Bronchial epithelial cell (primary cell): Measurements from ENCODE around the gene IRF9. TPM values are rescaled to one million over a fixed set of nuclear protein-coding genes. Genes with fewer than 3 reads are reported as not detected.

Source experiments
- total RNA-seq: library from RNA; depleted of rRNA; stranded (reverse); fragments of >200 nt; gene quantifications from 2 replicates; pipeline ENCODE4 v1.2.1, GENCODE V29; 2014

Gene IRF9
- total RNA-seq, 1 donor from 2014 or later: 19.2 TPM

Other genes with a start within 250 kb of the IRF9 start
- gene DHRS4, start 207.5 kb upstream of the IRF9 start, total RNA-seq: 24.7 and 64.1 TPM in 2 replicates
- gene DHRS4L2, start 172.3 kb upstream of the IRF9 start, total RNA-seq: 5.5 and 30.5 TPM in 2 replicates
- 0.13 TPM in 1 of 2 replicates, not detected in the other for gene CARMIL3, start 109.3 kb upstream of the IRF9 start, total RNA-seq
- not detected in 2 replicates for gene CPNE6, start 89.7 kb upstream of the IRF9 start, total RNA-seq
- 84.8 and 223 TPM in 2 replicates for gene PCK2, start 67.0 kb upstream of the IRF9 start, total RNA-seq
- 70.5 and 83.5 TPM in 2 replicates for gene DCAF11, start 46.5 kb upstream of the IRF9 start, total RNA-seq
- 0.64 and 0.79 TPM in 2 replicates for gene NRL, start 46.3 kb upstream of the IRF9 start, total RNA-seq
- gene FITM1, start 30.6 kb upstream of the IRF9 start, total RNA-seq: 0.51 TPM in 1 of 2 replicates, not detected in the other
- gene PSME1, start 25.1 kb upstream of the IRF9 start, total RNA-seq: 65.0 and 71.8 TPM in 2 replicates
- gene EMC9, start 19.7 kb upstream of the IRF9 start, total RNA-seq: 12.6 and 17.8 TPM in 2 replicates
- 26.9 and 37.5 TPM in 2 replicates for gene PSME2, start 14.7 kb upstream of the IRF9 start, total RNA-seq
- gene RNF31, start 13.8 kb upstream of the IRF9 start, total RNA-seq: 23.3 and 25.8 TPM in 2 replicates
- 0.26 and 1.1 TPM in 2 replicates for gene REC8, start 10.8 kb downstream of the IRF9 start, total RNA-seq
- gene IPO4, start 27.6 kb downstream of the IRF9 start, total RNA-seq: 27.0 and 41.9 TPM in 2 replicates
- gene TM9SF1, start 34.2 kb downstream of the IRF9 start, total RNA-seq: 42.8 and 67.9 TPM in 2 replicates
- 0.26 TPM in 1 of 2 replicates, not detected in the other for gene TSSK4, start 44.4 kb downstream of the IRF9 start, total RNA-seq
- 48.8 and 69.8 TPM in 2 replicates for gene CHMP4A, start 52.2 kb downstream of the IRF9 start, total RNA-seq
- gene MDP1, start 54.8 kb downstream of the IRF9 start, total RNA-seq: 13.4 and 21.1 TPM in 2 replicates
- 131 and 330 TPM in 2 replicates for gene NEDD8, start 71.1 kb downstream of the IRF9 start, total RNA-seq
- gene GMPR2, start 71.7 kb downstream of the IRF9 start, total RNA-seq: 80.6 and 98.7 TPM in 2 replicates
- 48.7 and 91.9 TPM in 2 replicates for gene TINF2, start 81.4 kb downstream of the IRF9 start, total RNA-seq
- 88.7 and 382 TPM in 2 replicates for gene TGM1, start 101.9 kb downstream of the IRF9 start, total RNA-seq
- 32.6 and 58.9 TPM in 2 replicates for gene RABGGTA, start 110.3 kb downstream of the IRF9 start, total RNA-seq
- gene DHRS1, start 138.5 kb downstream of the IRF9 start, total RNA-seq: 16.6 and 39.6 TPM in 2 replicates
- gene NOP9, start 138.6 kb downstream of the IRF9 start, total RNA-seq: 23.2 and 26.1 TPM in 2 replicates
- gene CIDEB, start 146.7 kb downstream of the IRF9 start, total RNA-seq: 1.2 and 3.9 TPM in 2 replicates
- gene LTB4R2, start 148.9 kb downstream of the IRF9 start, total RNA-seq: 10.5 and 17.4 TPM in 2 replicates
- gene LTB4R, start 150.2 kb downstream of the IRF9 start, total RNA-seq: 3.7 and 9.6 TPM in 2 replicates
- 0.53 and 0.77 TPM in 2 replicates for gene ADCY4, start 173.8 kb downstream of the IRF9 start, total RNA-seq
- 2.4 and 4.7 TPM in 2 replicates for gene RIPK3, start 178.7 kb downstream of the IRF9 start, total RNA-seq
- gene NFATC4, start 206.9 kb downstream of the IRF9 start, total RNA-seq: 4.7 and 7.3 TPM in 2 replicates
- 2.0 and 2.6 TPM in 2 replicates for gene NYNRIN, start 237.7 kb downstream of the IRF9 start, total RNA-seq